Vagina (tissue), 2 donors: ENCODE results near the gene ADORA2B.

Source experiments
- POLR2A ChIP-seq, 2 donors: fragments of 450-650 bp; IDR thresholded peaks; one replicate each; pipeline ENCODE4 v1.6.1; 2017; ENCODE audit warnings: antibody characterized with exemption in 2 of 2, mild to moderate bottlenecking in 2 of 2, moderate library complexity in 2 of 2
- POLR2AphosphoS5 ChIP-seq, 2 donors: sonication (generic); formaldehyde crosslinking; IDR thresholded peaks; one replicate each; pipeline ENCODE4 v1.9.0; 2017; ENCODE audit warnings: antibody characterized with exemption in 2 of 2, mild to moderate bottlenecking in 2 of 2, low read depth in 1 of 2; ENCODE audit not compliant: insufficient read depth in 1 of 2

DNA sequence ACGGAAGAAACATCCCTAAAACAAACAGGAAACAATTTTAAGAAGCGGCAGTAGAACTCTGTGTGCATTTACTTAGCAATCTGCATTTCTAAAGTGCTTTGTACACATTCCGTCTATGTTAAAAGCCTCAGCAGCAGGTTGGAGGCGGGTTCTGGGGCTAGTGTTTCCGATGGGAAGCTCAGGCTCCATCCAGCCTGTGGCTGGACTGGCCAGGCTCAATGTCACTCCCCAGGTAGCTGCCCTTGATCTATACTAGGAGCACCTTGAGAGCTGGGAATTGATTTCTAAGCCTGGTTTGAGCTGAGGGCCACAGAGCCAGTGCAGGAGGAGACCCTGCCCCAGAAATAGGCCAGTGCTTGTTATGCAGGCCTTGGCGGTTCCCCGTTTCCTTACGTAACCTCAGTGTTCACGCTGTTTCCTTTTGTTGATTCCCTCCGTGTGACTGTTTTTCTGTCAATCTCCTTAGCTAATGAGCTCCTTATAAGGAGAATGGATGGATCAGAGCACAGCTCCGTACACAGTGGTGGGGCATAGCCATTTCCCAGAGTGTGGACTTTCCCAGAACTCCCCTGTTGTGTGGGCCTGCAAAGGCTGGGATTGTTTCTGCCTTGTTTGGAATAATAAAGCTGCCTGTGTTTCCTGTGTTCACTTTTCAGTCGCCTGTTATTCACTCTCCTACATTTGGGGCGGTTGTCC, 21.4 kb downstream of the ADORA2B start:
- TF ChIP-seq POLR2A (IDR thresholded peaks at IDR 0.05) (no peak), POLR2AphosphoS5 (IDR thresholded peaks at IDR 0.05; ENCODE audit: insufficient read depth in 1 of 2, low read depth in 1 of 2) (no peak)
